PC-9 (cell line): Measurements from ENCODE around the gene DLG2. TPM values are rescaled to one million over a fixed set of nuclear protein-coding genes. Genes with fewer than 3 reads are reported as not detected.

Experiments used
- BruUV-seq: library from RNA; stranded (reverse); fragments of 400-500 nt; replicated peaks from 2 replicates; lab custom pipeline; 2021; lab: Mats Ljungman, UMichigan
- CTCF ChIA-PET: fragments of 300-600 bp; sonication (Branson Sonifier 250); formaldehyde crosslinking; loops from one replicate; lab custom pipeline; 2022; ENCODE audit warnings: antibody characterized with exemption; lab: Charles Lee
- POLR2A ChIA-PET: fragments of 300-600 bp; sonication (Branson Sonifier 250); formaldehyde crosslinking; loops from one replicate; lab custom pipeline; 2022; ENCODE audit warnings: antibody characterized with exemption; ENCODE audit not compliant: unreplicated experiment; lab: Charles Lee
- DNase-seq, 2 experiments: peaks; one replicate each; pipeline versions ENCODE4 v3.0.0 to v3.0.0-alpha.2; 2015 to 2022; ENCODE audit warnings: mixed read lengths in 1 of 2
- H2AFZ ChIP-seq: fragments of 200-600 bp; sonication (generic); 2 replicates; pipeline ENCODE4 v1.8.1; 2017; ENCODE audit warnings: antibody characterized with exemption
- H3F3A ChIP-seq: fragments of 200-600 bp; sonication (generic); 2 replicates; pipeline ENCODE4 v1.8.1; 2017; ENCODE audit warnings: antibody characterized with exemption, mild to moderate bottlenecking, low read depth; ENCODE audit not compliant: insufficient read depth
- H3K27ac ChIP-seq: fragments of 200-600 bp; sonication (generic); 2 replicates; pipeline ENCODE4 v1.6.1; 2016; ENCODE audit warnings: mixed run types
- H3K27me3 ChIP-seq: fragments of 200-600 bp; sonication (generic); 2 replicates; pipeline ENCODE4 v1.6.1; 2016; ENCODE audit warnings: low read depth, mixed run types; ENCODE audit not compliant: insufficient read depth
- H3K36me3 ChIP-seq: fragments of 200-600 bp; sonication (generic); 2 replicates; pipeline ENCODE4 v1.6.1; 2016; ENCODE audit warnings: low read depth, mixed run types
- H3K4me1 ChIP-seq: fragments of 200-600 bp; sonication (generic); replicated peaks from 2 replicates; pipeline ENCODE4 v1.6.1; 2016; ENCODE audit warnings: mixed run types; ENCODE audit not compliant: insufficient read depth
- H3K4me2 ChIP-seq: fragments of 200-600 bp; sonication (generic); 2 replicates; pipeline ENCODE4 v1.6.1; 2017; ENCODE audit warnings: mixed run types
- H3K4me3 ChIP-seq: fragments of 200-600 bp; sonication (generic); 2 replicates; pipeline ENCODE4 v1.6.1; 2016; ENCODE audit warnings: mixed run types
- H3K79me2 ChIP-seq: fragments of 200-600 bp; sonication (generic); 2 replicates; pipeline ENCODE4 v1.6.1; 2017; ENCODE audit warnings: low read depth, mixed run types
- H3K9me2 ChIP-seq: fragments of 200-600 bp; sonication (generic); 2 replicates; pipeline ENCODE4 v1.8.1; 2017; ENCODE audit warnings: mild to moderate bottlenecking; ENCODE audit not compliant: insufficient read depth
- H3K9me3 ChIP-seq: fragments of 200-600 bp; sonication (generic); 2 replicates; pipeline ENCODE4 v1.8.1; 2016; ENCODE audit warnings: low read depth; ENCODE audit not compliant: insufficient read depth
- H4K20me1 ChIP-seq: fragments of 200-600 bp; sonication (generic); 2 replicates; pipeline ENCODE4 v1.8.1; 2017; ENCODE audit not compliant: insufficient read depth
- EZH2 ChIP-seq: fragments of 200-600 bp; sonication (generic); IDR thresholded peaks from 2 replicates; pipeline ENCODE4 v1.8.0; 2017; ENCODE audit warnings: antibody characterized with exemption, low read depth
- intact Hi-C: fragments of 100-400 bp; cut with micrococcal nuclease; formaldehyde crosslinking; loops from one replicate; pipeline ENCODE4 v1.10.0; 2022; ENCODE audit not compliant: unreplicated experiment
- total RNA-seq: library from RNA; stranded (reverse); gene quantifications from 2 replicates; pipeline ENCODE4 v1.2.3, GENCODE V29; 2021
- TF ChIP-seq, protein P1 (sequence below): fragments of 200-600 bp; sonication (generic); conservative IDR thresholded peaks from 2 replicates; pipeline ENCODE4 v1.6.1; 2017; ENCODE audit warnings: mixed run types, antibody characterized with exemption, mild to moderate bottlenecking, moderate library complexity

DLG2 gene
- total RNA-seq, 1 experiment from 2014 or later = 6.4 TPM

DNA sequence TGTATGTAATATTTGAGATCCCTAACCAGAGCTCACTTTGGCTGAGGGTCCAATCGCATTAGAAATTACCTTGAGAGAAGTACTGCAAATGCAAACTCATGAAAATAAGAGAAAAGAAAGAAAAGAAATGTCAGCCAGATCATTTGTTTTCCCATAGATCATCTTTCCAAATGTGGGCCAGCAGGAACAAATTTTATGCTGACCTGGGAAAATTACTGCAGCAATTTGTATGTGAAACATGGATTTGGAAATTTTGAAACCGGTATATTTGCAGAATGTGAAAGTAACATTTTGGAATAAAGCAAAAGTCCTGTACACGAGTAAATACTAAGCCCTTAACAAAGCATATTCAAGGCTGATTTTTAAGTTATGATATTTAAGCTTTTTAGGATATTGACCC, 1282.1 kb downstream of the DLG2 start:
- no peaks in the 10 kb centered on the region for H3K36me3 ChIP-seq
- no peak overlapping the region for H3K4me2 ChIP-seq
- H3F3A ChIP-seq = no peaks in the 10 kb centered on the region
- intact Hi-C loops = no loop called here
- no peaks in the 10 kb centered on the region for H3K9me3 ChIP-seq
- H3K27ac ChIP-seq = no peak overlapping the region
- no peak overlapping the region for H3K4me3 ChIP-seq
- no TSS peak for BruUV-seq
- H3K4me1 ChIP-seq = no peaks in the 10 kb centered on the region
- no peaks in the 10 kb centered on the region for H3K27me3 ChIP-seq
- H3K79me2 ChIP-seq = no peaks in the 10 kb centered on the region
- no peak overlapping the region for H2AFZ ChIP-seq
- no peak for DNase-seq
- ChIA-PET POLR2A (no interaction called here), CTCF (no interaction called here)
- no peaks in the 10 kb centered on the region for H3K9me2 ChIP-seq
- H4K20me1 ChIP-seq = no peaks in the 10 kb centered on the region
- TF ChIP-seq, protein P1, sequence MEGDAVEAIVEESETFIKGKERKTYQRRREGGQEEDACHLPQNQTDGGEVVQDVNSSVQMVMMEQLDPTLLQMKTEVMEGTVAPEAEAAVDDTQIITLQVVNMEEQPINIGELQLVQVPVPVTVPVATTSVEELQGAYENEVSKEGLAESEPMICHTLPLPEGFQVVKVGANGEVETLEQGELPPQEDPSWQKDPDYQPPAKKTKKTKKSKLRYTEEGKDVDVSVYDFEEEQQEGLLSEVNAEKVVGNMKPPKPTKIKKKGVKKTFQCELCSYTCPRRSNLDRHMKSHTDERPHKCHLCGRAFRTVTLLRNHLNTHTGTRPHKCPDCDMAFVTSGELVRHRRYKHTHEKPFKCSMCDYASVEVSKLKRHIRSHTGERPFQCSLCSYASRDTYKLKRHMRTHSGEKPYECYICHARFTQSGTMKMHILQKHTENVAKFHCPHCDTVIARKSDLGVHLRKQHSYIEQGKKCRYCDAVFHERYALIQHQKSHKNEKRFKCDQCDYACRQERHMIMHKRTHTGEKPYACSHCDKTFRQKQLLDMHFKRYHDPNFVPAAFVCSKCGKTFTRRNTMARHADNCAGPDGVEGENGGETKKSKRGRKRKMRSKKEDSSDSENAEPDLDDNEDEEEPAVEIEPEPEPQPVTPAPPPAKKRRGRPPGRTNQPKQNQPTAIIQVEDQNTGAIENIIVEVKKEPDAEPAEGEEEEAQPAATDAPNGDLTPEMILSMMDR = no peak
- no peak for TF ChIP-seq EZH2

GRCh38 chr11:84339796-84340195, 1287.3 kb downstream of the DLG2 start:
- H3K4me3 ChIP-seq = no peak overlapping the region
- ChIA-PET POLR2A (no interaction called here), CTCF (no interaction called here)
- H3K4me2 ChIP-seq = no peak overlapping the region
- TF ChIP-seq EZH2 = no peak
- TF ChIP-seq, protein P1 = no peak
- no peak overlapping the region for H3K27ac ChIP-seq
- H3K27me3 ChIP-seq = no peaks in the 10 kb centered on the region
- H3K4me1 ChIP-seq = no peaks in the 10 kb centered on the region
- H2AFZ ChIP-seq = no peak overlapping the region
- intact Hi-C loops = no loop called here
- no peaks in the 10 kb centered on the region for H3K79me2 ChIP-seq
- DNase-seq = no peak
- no peaks in the 10 kb centered on the region for H3K9me3 ChIP-seq
- BruUV-seq = no TSS peak
- no peaks in the 10 kb centered on the region for H3K9me2 ChIP-seq
- no peaks in the 10 kb centered on the region for H3F3A ChIP-seq
- H4K20me1 ChIP-seq = no peaks in the 10 kb centered on the region
- H3K36me3 ChIP-seq = no peaks in the 10 kb centered on the region

DNA sequence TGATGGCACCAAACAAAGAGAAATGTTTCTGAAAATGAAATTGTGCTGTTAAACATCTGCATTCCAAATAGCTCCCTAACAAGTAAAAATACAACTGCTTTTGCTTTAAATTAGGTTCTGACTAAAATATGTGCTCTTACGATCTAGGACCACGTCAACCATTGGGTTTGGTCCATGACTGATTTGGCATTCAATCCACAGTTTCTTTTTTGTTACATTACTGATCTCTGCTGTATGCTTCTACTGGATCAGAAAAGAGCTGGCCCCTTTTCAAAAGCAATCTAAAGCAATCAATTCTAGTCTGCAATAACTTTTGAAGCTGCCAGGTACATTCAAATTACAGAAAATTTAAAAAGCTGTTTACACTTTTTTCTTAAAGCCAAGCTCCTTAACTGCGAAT, 1293.9 kb downstream of the DLG2 start:
- Histone ChIP-seq H3K9me2 (no peaks in the 10 kb centered on the region), H3K79me2 (no peaks in the 10 kb centered on the region), H3K4me2 (no peak overlapping the region), H3K36me3 (no peaks in the 10 kb centered on the region), H3K4me3 (no peak overlapping the region), H3F3A (no peaks in the 10 kb centered on the region), H3K27me3 (no peaks in the 10 kb centered on the region), H2AFZ (no peak overlapping the region), H3K9me3 (no peaks in the 10 kb centered on the region), H3K27ac (no peak overlapping the region), H4K20me1 (no peaks in the 10 kb centered on the region), H3K4me1 (no peaks in the 10 kb centered on the region)
- ChIA-PET POLR2A (no interaction called here), CTCF (no interaction called here)
- BruUV-seq = no TSS peak
- intact Hi-C loops = no loop called here
- no peak for DNase-seq
- no peak for TF ChIP-seq EZH2
- TF ChIP-seq, protein P1 = no peak
